Testis (tissue), 2 donors: ENCODE results near the gene DNASE2.

Experiments used
- CTCF ChIP-seq, 3 experiments: fragments of 450-650 bp in 2 of 3; fragments of 200-600 bp in 1 of 3; sonication (generic) in 1 of 3; IDR thresholded peaks; one replicate each; pipeline ENCODE4 v1.5.1; 2016 to 2019; ENCODE audit warnings: antibody characterized with exemption in 3 of 3, mild to moderate bottlenecking in 2 of 3, moderate library complexity in 1 of 3
- POLR2A ChIP-seq: fragments of 450-650 bp; IDR thresholded peaks from one replicate; pipeline ENCODE4 v1.6.1; 2017; ENCODE audit warnings: antibody characterized with exemption, mild to moderate bottlenecking, moderate library complexity

DNA sequence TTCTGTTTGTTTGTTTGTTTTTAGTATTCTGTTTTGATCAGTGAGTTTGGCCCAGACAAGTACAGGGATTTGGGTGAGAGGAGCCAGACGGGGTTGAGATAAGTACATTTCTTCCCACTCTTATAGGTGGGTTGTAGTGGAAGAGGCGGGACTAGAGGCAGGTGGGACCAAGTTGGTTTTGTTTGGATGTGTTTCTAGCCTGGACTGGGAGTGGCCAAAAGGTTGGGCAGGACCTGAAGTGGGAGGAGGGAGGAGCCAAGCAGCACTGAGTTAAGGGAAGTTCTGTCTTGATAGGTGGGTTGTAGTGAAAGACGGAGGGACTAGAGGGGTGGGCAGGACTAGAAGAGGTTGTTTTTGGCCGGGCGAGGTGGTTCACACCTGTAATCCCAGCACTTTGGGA lies 9.0 kb downstream of the DNASE2 start:
- TF ChIP-seq CTCF (IDR thresholded peaks at IDR 0.05) (no peak), POLR2A (no peak)
